ENCODE results near the gene DNM2. TPM values are rescaled to one million over a fixed set of nuclear protein-coding genes. Genes with fewer than 3 reads are reported as not detected.

The DNM2 gene
- total RNA-seq, 1 donor from 2014 or later: 102 TPM

DNA sequence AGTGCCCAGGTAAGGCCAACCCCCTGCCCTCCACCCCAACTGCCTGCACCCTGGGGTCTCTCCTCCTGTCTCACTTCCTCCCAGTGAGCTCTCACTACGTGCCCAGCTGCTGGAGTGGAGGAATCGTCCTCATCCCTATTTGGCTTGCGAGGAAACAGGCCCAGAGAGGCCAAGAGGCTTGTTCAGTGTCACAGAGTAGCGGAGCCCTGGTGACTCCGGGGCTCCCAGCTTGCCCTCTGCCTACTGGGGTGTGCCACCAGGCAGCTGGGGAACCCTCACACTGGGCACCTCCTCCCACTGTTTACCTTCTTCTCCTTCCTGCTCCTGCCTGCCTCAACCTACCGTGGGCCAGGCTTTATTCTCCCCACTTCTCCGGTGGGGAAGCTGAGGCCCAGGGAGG lies 112.5 kb downstream of the DNM2 start:
- TF ChIP-seq, protein P1, sequence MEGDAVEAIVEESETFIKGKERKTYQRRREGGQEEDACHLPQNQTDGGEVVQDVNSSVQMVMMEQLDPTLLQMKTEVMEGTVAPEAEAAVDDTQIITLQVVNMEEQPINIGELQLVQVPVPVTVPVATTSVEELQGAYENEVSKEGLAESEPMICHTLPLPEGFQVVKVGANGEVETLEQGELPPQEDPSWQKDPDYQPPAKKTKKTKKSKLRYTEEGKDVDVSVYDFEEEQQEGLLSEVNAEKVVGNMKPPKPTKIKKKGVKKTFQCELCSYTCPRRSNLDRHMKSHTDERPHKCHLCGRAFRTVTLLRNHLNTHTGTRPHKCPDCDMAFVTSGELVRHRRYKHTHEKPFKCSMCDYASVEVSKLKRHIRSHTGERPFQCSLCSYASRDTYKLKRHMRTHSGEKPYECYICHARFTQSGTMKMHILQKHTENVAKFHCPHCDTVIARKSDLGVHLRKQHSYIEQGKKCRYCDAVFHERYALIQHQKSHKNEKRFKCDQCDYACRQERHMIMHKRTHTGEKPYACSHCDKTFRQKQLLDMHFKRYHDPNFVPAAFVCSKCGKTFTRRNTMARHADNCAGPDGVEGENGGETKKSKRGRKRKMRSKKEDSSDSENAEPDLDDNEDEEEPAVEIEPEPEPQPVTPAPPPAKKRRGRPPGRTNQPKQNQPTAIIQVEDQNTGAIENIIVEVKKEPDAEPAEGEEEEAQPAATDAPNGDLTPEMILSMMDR (IDR thresholded peaks at IDR 0.05; ENCODE audit: insufficient read depth, low read length, poor library complexity, severe bottlenecking): no peak
- Histone ChIP-seq H3K36me3 (ENCODE audit: control insufficient read depth, insufficient read depth, low read length) (peaks cover 2% of the 10 kb centered on the region), H3K4me3 (ENCODE audit: low read depth, low read length) (no peak overlapping the region), H3K27me3 (ENCODE audit: control insufficient read depth, insufficient read depth, low read length) (no peaks in the 10 kb centered on the region)
- DNase-seq (ENCODE audit: low read depth): no peak

DNA sequence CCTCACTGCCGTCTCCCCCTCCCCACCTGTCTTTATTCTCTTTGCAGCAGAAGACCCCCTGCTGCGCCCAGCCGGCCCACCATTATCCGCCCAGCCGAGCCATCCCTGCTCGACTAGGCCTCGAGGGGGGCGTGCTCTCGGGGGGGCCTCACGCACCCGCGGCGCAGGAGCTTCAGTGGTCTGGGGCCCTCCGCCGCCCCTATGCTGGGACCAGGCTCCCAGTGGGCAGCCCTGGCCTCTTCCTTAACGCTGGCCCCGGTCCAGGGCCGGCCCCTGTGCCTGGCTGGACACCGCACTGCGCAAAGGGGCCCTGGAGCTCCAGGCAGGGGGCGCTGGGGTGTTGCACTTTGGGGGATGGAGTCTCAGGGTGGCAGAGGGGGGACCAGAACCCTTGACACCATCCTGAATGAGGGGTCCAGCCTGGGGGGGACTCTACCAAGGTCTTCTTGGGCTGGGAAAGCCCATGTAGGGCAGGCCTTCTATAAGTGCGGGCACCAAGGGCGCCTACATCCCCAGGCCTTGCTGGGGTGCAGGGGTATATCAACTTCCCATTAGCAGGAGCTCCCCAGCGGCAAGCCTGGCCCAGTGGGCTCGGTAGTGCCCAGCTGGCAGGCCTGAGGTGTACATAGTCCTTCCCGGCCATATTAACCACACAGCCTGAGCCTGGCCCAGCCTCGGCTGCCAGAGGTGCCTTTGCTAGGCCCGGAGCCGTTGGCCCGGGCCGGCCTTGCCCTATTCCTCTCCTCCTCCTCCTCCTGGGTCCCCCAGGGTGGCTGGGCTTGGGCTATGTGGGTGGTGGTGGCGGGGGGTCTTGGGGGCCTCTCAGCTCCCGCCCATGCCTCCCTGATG lies 113.3 kb downstream of the DNM2 start:
- H3K4me3 ChIP-seq (ENCODE audit: low read depth, low read length): no peak overlapping the region
- no peaks in the 10 kb centered on the region for H3K27me3 ChIP-seq (ENCODE audit: control insufficient read depth, insufficient read depth, low read length)
- peaks cover 2% of the 10 kb centered on the region for H3K36me3 ChIP-seq (ENCODE audit: control insufficient read depth, insufficient read depth, low read length)
- TF ChIP-seq, protein P1 (IDR thresholded peaks at IDR 0.05; ENCODE audit: insufficient read depth, low read length, poor library complexity, severe bottlenecking): no peak
- no peak for DNase-seq (ENCODE audit: low read depth)

DNA sequence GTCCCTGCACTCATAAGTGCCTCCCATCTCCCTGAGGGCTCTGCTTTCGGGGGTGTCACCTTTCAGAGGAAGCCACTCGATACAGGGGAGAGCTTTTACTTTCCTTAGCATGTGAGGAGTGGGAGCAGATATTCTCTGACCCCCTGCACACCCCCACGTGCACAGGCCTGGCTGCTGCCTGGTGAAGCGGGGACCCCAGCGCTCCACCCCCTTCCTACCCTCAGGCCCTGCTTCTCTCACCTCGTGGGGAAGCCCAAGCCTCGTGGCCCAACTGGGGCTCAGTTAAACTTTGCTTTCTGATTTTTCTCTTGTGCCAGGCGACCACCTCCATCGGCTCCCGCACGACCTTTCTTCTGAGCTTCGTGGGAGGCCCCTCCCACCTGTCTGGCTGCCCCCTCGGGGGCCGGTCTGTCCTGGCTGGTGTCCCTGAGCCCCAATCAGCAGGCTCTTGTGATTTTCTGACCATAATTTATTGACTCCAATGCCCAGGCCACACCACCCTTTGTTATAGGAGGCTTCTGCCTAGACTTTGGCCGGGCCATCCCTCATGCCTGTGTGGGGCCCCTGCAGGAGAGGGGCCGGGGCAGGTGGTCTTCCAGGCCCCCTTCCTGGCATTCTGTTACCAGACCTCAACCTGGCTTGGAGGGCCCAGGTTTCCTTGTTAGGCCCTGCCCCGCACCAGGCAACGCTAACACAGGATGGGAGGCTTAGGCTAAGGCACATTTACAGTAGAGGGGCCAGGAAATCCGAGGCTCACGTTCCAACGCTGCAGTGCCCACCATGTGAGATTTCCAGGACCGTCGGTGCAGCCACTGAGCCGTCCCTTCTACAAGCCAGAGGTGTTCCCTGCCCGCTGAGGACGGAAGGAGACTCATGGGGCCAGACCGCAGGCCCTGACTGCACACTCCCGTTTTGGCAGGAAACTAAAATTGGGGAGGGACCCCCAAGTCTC lies 114.4 kb downstream of the DNM2 start:
- DNase-seq (ENCODE audit: low read depth): no peak
- Histone ChIP-seq H3K4me3 (ENCODE audit: low read depth, low read length) (no peak overlapping the region), H3K27me3 (ENCODE audit: control insufficient read depth, insufficient read depth, low read length) (no peaks in the 10 kb centered on the region), H3K36me3 (ENCODE audit: control insufficient read depth, insufficient read depth, low read length) (peaks cover 2% of the 10 kb centered on the region)
- TF ChIP-seq, protein P1 (IDR thresholded peaks at IDR 0.05; ENCODE audit: insufficient read depth, low read length, poor library complexity, severe bottlenecking): no peak

- Histone ChIP-seq H3K27me3 (ENCODE audit: control insufficient read depth, insufficient read depth, low read length) (no peaks in the 10 kb centered on the region), H3K4me3 (ENCODE audit: low read depth, low read length) (no peak overlapping the region), H3K36me3 (ENCODE audit: control insufficient read depth, insufficient read depth, low read length) (peaks cover 2% of the 10 kb centered on the region)
- DNase-seq (ENCODE audit: low read depth): no peak
- TF ChIP-seq, protein P1 (IDR thresholded peaks at IDR 0.05; ENCODE audit: insufficient read depth, low read length, poor library complexity, severe bottlenecking): no peak
These were observed 115.0 kb downstream of the DNM2 start for GRCh38 chr19:10832939-10833296.

GRCh38 chr19:10835089-10835753 lies 117.3 kb downstream of the DNM2 start:
- peak; percentile 98 for DNase-seq (ENCODE audit: low read depth)
- TF ChIP-seq, protein P1 (IDR thresholded peaks at IDR 0.05; ENCODE audit: insufficient read depth, low read length, poor library complexity, severe bottlenecking): no peak
- Histone ChIP-seq H3K4me3 (ENCODE audit: low read depth, low read length) (peak overlapping the region; percentile 44), H3K27me3 (ENCODE audit: control insufficient read depth, insufficient read depth, low read length) (no peaks in the 10 kb centered on the region), H3K36me3 (ENCODE audit: control insufficient read depth, insufficient read depth, low read length) (no peaks in the 10 kb centered on the region)

All from kidney epithelial cell (primary cell).